ENCODE measurements around the gene RNF149. TPM values are rescaled to one million over a fixed set of nuclear protein-coding genes. Genes with fewer than 3 reads are reported as not detected.
A peak's percentile ranks its signal among the peaks of the same experiment; 100 is the strongest.
"Not testable (repeated sequence)": the region's sequence is repeated elsewhere in the genome, so short reads cannot be mapped to it uniquely, and the experiment has no call there.

The RNF149 gene
- polyA plus RNA-seq, 1 experiment, result 20.8 TPM

DNA sequence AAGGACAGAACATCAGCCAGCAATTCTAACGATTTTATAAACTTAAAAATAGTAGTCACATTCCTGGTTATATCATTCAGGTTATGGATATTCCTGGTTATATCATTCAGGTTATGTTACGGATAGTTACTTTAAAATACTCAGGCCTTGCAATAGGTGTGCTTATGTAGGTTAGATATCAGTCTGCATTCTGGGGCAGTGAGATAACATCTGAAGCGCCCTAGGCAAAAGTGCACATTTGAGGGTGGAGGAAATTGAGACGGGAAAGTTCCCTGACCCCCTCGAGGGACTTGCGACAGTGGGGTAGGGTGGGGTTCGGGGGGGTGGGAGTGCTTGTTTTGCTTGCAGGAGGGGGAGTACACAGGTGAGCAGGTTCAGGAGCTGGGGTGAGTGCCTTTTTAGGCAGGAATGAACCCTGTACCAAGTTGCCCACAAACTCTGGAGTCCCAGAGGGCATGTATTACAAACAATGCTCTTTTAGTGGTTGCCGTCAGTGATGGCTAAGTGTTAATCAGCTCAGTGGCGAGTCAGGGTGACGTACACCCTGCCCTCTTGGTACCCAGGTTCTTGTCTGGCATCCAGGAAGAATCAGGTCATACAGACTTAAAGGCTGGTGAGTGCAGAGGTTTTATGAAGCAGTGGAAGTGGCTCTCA is 47.0 kb upstream of the RNF149 start:
- H3K4me3 ChIP-seq (ENCODE audit: low read depth, low read length), result no peak overlapping the region
- POLR2A ChIA-PET, result no interaction called here
- H3K27me3 ChIP-seq (ENCODE audit: control insufficient read depth, insufficient read depth, low read length), result no peaks in the 10 kb centered on the region; the same call in 1 of the 2 replicates
- H3K36me3 ChIP-seq (ENCODE audit: control insufficient read depth, insufficient read depth, low read length), result no peaks in the 10 kb centered on the region
- CTCF ChIA-PET, result interaction anchor here (1.6 kb wide), 1 partner anchor 13 kb away, joined by 7 read pairs; no protein-coding TSS in a partner anchor
- no peak for DNase-seq (ENCODE audit: low read depth)
- TF ChIP-seq, protein P1, sequence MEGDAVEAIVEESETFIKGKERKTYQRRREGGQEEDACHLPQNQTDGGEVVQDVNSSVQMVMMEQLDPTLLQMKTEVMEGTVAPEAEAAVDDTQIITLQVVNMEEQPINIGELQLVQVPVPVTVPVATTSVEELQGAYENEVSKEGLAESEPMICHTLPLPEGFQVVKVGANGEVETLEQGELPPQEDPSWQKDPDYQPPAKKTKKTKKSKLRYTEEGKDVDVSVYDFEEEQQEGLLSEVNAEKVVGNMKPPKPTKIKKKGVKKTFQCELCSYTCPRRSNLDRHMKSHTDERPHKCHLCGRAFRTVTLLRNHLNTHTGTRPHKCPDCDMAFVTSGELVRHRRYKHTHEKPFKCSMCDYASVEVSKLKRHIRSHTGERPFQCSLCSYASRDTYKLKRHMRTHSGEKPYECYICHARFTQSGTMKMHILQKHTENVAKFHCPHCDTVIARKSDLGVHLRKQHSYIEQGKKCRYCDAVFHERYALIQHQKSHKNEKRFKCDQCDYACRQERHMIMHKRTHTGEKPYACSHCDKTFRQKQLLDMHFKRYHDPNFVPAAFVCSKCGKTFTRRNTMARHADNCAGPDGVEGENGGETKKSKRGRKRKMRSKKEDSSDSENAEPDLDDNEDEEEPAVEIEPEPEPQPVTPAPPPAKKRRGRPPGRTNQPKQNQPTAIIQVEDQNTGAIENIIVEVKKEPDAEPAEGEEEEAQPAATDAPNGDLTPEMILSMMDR (IDR thresholded peaks at IDR 0.05; ENCODE audit: insufficient read depth, low read depth, low read length), result no peak

DNA sequence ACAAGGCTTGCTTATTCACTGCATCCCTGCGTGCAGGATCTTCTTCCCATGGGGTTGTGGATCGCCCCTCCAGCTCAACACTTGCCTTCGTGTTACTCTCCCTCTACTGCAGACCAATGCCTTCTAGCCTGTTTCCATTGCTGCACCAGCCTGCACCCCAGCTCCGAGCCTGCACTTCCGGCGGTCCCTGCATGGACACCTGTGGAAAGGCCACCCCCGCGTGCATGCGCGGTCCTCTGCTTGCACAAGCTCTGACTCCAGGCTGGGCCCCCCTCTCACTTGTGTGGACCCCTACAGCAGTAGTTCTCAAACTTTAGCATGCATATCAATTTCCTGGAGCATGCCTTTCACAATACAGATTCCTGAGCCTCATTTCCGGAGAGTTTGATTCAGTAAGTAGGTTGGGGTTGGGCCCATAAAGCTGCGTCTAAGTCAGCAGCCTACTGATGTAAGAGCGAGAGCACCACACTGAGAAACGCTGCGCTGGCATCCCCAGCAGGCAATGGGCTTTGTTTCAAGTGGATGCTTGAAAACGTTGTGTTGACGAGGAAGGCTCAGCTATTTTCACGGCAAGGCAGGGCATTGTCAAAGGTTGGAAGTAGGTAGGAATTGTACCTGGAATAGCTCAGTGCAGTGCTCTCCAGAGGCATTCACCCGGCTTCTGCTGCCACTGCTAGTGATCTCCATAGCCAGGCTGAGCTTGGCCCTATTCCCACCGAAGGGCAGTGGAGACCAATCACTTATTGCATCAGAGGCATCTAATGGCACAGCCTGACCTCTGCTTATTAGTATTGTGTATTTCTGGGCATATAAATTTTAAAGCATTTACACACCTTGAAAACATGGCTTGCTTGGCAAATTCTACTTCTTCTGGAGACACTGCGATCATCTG is 46.2 kb upstream of the RNF149 start:
- DNase-seq (ENCODE audit: low read depth), result no peak
- Histone ChIP-seq H3K36me3 (ENCODE audit: control insufficient read depth, insufficient read depth, low read length) (no peaks in the 10 kb centered on the region), H3K27me3 (ENCODE audit: control insufficient read depth, insufficient read depth, low read length) (no peaks in the 10 kb centered on the region; the same call in 1 of the 2 replicates), H3K4me3 (ENCODE audit: low read depth, low read length) (no peak overlapping the region)
- CTCF ChIA-PET, result interaction anchor here (1.1 to 1.6 kb wide), 2 partner anchors 12 to 29 kb away, joined by 3 to 7 read pairs; no protein-coding TSS in a partner anchor
- POLR2A ChIA-PET, result no interaction called here
- TF ChIP-seq, protein P1 (IDR thresholded peaks at IDR 0.05; ENCODE audit: insufficient read depth, low read depth, low read length), result no peak

DNA sequence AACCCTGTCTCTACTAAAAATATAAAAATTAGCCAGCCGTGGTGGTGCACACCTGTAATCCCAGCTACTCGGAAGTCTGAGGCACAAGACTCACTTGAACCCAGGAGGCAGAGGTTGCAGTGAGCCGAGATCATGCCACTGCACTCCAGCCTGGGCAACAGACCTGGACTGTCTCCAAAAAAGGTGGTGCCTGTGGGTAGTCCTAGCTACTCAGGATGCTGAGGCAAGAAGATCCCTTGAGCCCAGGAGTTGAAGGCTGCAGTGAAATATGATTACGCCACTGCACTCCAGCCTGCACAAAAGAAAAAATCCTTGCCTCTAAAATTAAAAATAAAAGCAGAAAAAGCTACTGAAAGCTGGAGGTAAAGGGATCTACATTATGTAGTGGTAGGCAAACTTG is 44.1 kb upstream of the RNF149 start:
- DNase-seq (ENCODE audit: low read depth); H3K27me3 ChIP-seq (ENCODE audit: control insufficient read depth, insufficient read depth, low read length); H3K4me3 ChIP-seq (ENCODE audit: low read depth, low read length); POLR2A ChIA-PET; H3K36me3 ChIP-seq (ENCODE audit: control insufficient read depth, insufficient read depth, low read length): not testable (repeated sequence)
- CTCF ChIA-PET, result interaction anchor here (4.2 kb wide), 1 partner anchor 11 kb away, joined by 19 read pairs; no protein-coding TSS in a partner anchor

DNA sequence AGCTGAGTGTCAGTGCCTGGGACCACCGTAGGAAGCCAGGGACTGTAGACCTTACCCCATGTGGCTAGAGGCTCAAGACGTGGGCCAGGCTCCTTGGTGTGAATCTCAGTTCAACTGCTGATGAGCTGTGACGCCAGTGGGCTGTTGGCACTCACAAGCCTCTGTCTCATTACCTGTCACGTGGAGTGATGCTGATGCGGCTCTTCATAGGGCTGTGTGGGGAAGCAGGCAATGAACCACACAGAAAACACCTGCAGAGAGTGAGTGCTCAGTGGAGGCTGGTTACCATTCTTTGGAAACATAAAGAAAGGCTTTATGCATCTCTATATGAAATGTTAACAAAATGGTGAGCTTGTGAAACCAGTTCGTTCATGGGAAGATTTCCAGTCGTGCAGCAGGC is 42.7 kb upstream of the RNF149 start:
- TF ChIP-seq, protein P1 (IDR thresholded peaks at IDR 0.05; ENCODE audit: insufficient read depth, low read depth, low read length), result no peak
- CTCF ChIA-PET, result interaction anchor here (1.2 to 4.2 kb wide), 4 partner anchors 10 to 36 kb away, joined by 3 to 19 read pairs (median 6); partner anchors contain the start of gene CREG2
- Histone ChIP-seq H3K36me3 (ENCODE audit: control insufficient read depth, insufficient read depth, low read length) (no peaks in the 10 kb centered on the region), H3K4me3 (ENCODE audit: low read depth, low read length) (no peak overlapping the region), H3K27me3 (ENCODE audit: control insufficient read depth, insufficient read depth, low read length) (no peaks in the 10 kb centered on the region; the same call in 1 of the 2 replicates)
- POLR2A ChIA-PET, result no interaction called here
- no peak for DNase-seq (ENCODE audit: low read depth)

DNA sequence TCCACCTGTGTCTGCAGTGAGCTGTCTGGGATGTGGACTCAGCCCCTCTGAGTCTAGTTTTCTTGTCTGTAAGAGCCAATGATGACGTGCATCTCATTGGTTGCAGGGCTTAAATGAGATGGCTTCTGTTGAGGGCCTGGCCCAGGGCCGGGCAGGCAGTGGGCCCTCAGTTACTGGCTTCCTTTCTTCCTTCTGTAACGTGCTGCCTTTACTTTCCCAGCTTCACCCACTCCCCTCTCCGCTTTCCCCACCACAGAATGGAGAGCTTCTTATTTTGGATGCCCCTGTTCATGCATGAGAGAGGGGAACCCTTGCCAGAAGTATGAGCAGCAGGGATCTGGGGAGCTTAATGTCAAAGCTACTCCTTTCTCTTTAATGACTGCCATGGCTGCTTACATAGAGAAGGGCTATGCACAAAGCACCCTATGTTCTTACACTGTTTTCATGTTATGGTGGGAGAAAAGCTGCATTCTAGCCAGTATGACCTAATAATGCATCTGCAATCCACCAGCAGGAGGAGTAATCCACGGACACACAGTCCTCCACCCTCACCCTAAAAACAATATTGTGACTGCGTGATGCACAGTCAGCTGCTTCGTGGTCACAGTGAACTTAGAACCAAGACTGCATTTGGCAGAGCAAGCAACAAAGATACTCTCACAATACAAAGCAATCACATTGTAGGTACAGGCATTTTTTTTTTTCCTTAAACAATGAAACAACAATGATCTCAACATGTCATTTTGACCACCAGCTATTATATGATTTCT is 41.6 kb upstream of the RNF149 start:
- no peaks in the 10 kb centered on the region for H3K36me3 ChIP-seq (ENCODE audit: control insufficient read depth, insufficient read depth, low read length)
- TF ChIP-seq, protein P1 (IDR thresholded peaks at IDR 0.05; ENCODE audit: insufficient read depth, low read depth, low read length), result peak; percentile 42
- ChIA-PET CTCF (interaction anchor here (0.6 to 4.2 kb wide), 11 partner anchors 9 to 891 kb away, joined by 3 to 19 read pairs (median 5); partner anchors contain the start of gene CREG2), POLR2A (no interaction called here)
- H3K4me3 ChIP-seq (ENCODE audit: low read depth, low read length), result no peak overlapping the region
- DNase-seq (ENCODE audit: low read depth), result no peak
- H3K27me3 ChIP-seq (ENCODE audit: control insufficient read depth, insufficient read depth, low read length), result no peaks in the 10 kb centered on the region; the same call in 1 of the 2 replicates

Data from BJ (cell line).